ENCODE results near the gene GIT2. TPM values are rescaled to one million over a fixed set of nuclear protein-coding genes. Genes with fewer than 3 reads are reported as not detected.

Gene GIT2
- total and polyA plus RNA-seq, 2 experiments from 2014 or later = 21.5 to 22.4 TPM

DNA sequence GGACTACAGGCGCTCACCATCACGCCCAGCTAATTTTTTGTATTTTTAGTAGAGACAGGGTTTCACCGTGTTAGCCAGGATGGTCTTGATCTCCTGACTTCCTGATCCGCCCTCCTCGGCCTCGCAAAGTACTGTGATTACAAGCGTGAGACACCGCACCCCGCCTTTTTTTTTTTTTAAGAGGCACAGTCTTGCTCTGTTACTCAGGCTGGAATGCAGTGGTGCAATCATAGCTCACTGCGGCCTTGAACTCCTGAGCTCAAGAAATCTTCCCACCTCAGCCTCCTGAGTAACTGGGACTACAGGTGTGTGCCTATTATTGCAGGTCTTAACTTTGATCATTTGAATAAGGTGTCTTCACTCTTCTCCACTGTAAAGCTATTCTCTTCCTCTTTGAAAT, 110.6 kb downstream of the GIT2 start:
- Histone ChIP-seq H2AFZ (no peak overlapping the region), H3K4me2 (no peak overlapping the region), H4K20me1 (ENCODE audit: insufficient read depth, poor library complexity, severe bottlenecking) (no peaks in the 10 kb centered on the region), H3K9me3 (ENCODE audit: low read depth) (no peaks in the 10 kb centered on the region), H3K4me1 (ENCODE audit: insufficient read depth) (peaks cover 5% of the 10 kb centered on the region), H3K27me3 (no peaks in the 10 kb centered on the region), H3K9me2 (replicated peaks; ENCODE audit: insufficient read depth) (no peaks in the 10 kb centered on the region), H3K79me2 (no peaks in the 10 kb centered on the region), H3K36me3 (replicated peaks; ENCODE audit: insufficient read depth, low read depth) (no peaks in the 10 kb centered on the region), H3K4me3 (no peak overlapping the region), H3K27ac (peak overlapping the region; percentile 53)
- TF ChIP-seq EZH2phosphoT487 (IDR thresholded peaks at IDR 0.05; ENCODE audit: low read depth, severe bottlenecking, unreplicated experiment) = no peak
- TF ChIP-seq, protein P1, sequence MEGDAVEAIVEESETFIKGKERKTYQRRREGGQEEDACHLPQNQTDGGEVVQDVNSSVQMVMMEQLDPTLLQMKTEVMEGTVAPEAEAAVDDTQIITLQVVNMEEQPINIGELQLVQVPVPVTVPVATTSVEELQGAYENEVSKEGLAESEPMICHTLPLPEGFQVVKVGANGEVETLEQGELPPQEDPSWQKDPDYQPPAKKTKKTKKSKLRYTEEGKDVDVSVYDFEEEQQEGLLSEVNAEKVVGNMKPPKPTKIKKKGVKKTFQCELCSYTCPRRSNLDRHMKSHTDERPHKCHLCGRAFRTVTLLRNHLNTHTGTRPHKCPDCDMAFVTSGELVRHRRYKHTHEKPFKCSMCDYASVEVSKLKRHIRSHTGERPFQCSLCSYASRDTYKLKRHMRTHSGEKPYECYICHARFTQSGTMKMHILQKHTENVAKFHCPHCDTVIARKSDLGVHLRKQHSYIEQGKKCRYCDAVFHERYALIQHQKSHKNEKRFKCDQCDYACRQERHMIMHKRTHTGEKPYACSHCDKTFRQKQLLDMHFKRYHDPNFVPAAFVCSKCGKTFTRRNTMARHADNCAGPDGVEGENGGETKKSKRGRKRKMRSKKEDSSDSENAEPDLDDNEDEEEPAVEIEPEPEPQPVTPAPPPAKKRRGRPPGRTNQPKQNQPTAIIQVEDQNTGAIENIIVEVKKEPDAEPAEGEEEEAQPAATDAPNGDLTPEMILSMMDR (IDR thresholded peaks at IDR 0.05; ENCODE audit: poor library complexity) = no peak
- no peak for TF ChIP-seq EZH2 (IDR thresholded peaks at IDR 0.05; ENCODE audit: borderline replicate concordance)
- 84% methylated on average over 10 of the region's 10 CpGs for WGBS (ENCODE audit: low lambda C conversion rate, missing lambda C conversion rate)
- DNase-seq (ENCODE audit: low spot score) = no peak

DNA sequence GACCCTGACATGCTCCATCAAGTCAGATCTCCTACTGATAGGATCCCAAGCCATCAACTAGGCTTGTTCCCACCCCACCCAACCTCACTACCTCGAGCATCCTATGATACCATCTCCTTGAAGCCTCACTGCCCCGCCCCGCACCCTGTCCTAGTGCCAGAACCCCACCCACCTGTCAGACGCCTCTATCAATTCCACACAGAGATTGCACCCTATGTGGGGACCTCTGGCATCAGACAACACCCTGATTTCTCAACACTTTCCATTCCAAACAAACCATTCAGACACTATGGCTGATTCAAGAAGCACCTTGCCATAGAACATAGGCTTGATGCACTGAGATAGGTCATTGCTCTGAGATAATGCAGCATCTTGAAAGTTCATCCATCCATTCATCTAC, 112.7 kb downstream of the GIT2 start:
- TF ChIP-seq, protein P1 (IDR thresholded peaks at IDR 0.05; ENCODE audit: poor library complexity) = no peak
- no peak for TF ChIP-seq EZH2phosphoT487 (IDR thresholded peaks at IDR 0.05; ENCODE audit: low read depth, severe bottlenecking, unreplicated experiment)
- no peak for TF ChIP-seq EZH2 (IDR thresholded peaks at IDR 0.05; ENCODE audit: borderline replicate concordance)
- Histone ChIP-seq H3K27ac (no peak overlapping the region), H3K9me2 (replicated peaks; ENCODE audit: insufficient read depth) (no peaks in the 10 kb centered on the region), H3K4me2 (no peak overlapping the region), H2AFZ (no peak overlapping the region), H4K20me1 (ENCODE audit: insufficient read depth, poor library complexity, severe bottlenecking) (no peaks in the 10 kb centered on the region), H3K4me1 (ENCODE audit: insufficient read depth) (peaks cover 14% of the 10 kb centered on the region), H3K27me3 (no peaks in the 10 kb centered on the region), H3K4me3 (no peak overlapping the region), H3K79me2 (peaks cover 15% of the 10 kb centered on the region), H3K36me3 (replicated peaks; ENCODE audit: insufficient read depth, low read depth) (no peaks in the 10 kb centered on the region), H3K9me3 (ENCODE audit: low read depth) (no peaks in the 10 kb centered on the region)
- DNase-seq (ENCODE audit: low spot score) = no peak
- 78% methylated on average over 4 of the region's 4 CpGs for WGBS (ENCODE audit: low lambda C conversion rate, missing lambda C conversion rate)

DNA sequence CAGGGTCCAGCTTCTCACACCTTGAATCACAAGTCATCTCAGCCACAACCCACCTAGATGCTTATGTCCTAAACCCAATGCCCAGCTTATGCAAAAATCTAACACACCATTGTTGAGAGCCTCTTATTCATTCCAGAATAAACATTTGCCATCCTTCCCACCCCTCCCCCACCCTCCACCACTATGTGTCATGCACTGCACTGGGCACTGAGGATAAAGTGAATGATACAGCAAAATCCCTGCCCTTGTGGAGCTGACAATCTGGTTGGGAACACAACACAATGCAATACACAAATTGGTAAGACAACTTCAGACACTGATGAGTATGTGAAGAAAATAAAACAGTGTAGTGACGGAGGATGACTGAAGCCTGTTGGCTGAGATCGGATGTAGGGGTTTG, 114.4 kb downstream of the GIT2 start:
- peaks cover 14% of the 10 kb centered on the region for H3K4me1 ChIP-seq (ENCODE audit: insufficient read depth)
- H3K4me3 ChIP-seq = no peak overlapping the region
- peaks cover 32% of the 10 kb centered on the region for H3K79me2 ChIP-seq
- H3K27me3 ChIP-seq = no peaks in the 10 kb centered on the region
- H3K27ac ChIP-seq = no peak overlapping the region
- DNase-seq (ENCODE audit: low spot score) = no peak
- H3K4me2 ChIP-seq = no peak overlapping the region
- H3K9me3 ChIP-seq (ENCODE audit: low read depth) = no peaks in the 10 kb centered on the region
- TF ChIP-seq, protein P1 (IDR thresholded peaks at IDR 0.05; ENCODE audit: poor library complexity) = no peak
- TF ChIP-seq EZH2 (IDR thresholded peaks at IDR 0.05; ENCODE audit: borderline replicate concordance) = no peak
- TF ChIP-seq EZH2phosphoT487 (IDR thresholded peaks at IDR 0.05; ENCODE audit: low read depth, severe bottlenecking, unreplicated experiment) = no peak
- H3K9me2 ChIP-seq (replicated peaks; ENCODE audit: insufficient read depth) = no peaks in the 10 kb centered on the region
- no peak overlapping the region for H2AFZ ChIP-seq
- H3K36me3 ChIP-seq (replicated peaks; ENCODE audit: insufficient read depth, low read depth) = no peaks in the 10 kb centered on the region
- WGBS (ENCODE audit: low lambda C conversion rate, missing lambda C conversion rate) = 90% methylated on average over 2 of the region's 2 CpGs
- no peaks in the 10 kb centered on the region for H4K20me1 ChIP-seq (ENCODE audit: insufficient read depth, poor library complexity, severe bottlenecking)

DNA sequence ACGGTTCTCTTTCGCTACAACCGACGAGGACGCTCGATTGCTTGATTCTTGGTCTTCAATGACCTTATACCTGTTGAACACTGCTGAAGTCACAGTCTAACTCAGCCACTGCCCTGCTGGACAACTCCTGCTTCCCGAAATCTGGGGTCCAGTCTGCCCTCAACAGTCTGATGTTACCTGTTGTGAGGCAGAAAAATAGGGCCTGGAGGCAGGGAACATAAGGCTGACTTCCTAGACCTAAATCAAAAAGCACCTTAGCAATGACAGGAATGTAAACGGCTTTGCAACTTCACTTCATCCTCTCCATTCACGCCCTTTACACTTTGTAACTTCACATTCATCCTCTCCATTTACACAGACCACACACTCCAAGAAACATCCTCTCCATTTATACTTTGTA, 115.2 kb downstream of the GIT2 start:
- Histone ChIP-seq H4K20me1 (ENCODE audit: insufficient read depth, poor library complexity, severe bottlenecking) (no peaks in the 10 kb centered on the region), H3K27me3 (no peaks in the 10 kb centered on the region), H3K79me2 (peaks cover 38% of the 10 kb centered on the region), H3K4me1 (ENCODE audit: insufficient read depth) (peaks cover 14% of the 10 kb centered on the region), H3K36me3 (replicated peaks; ENCODE audit: insufficient read depth, low read depth) (no peaks in the 10 kb centered on the region), H3K4me3 (peak overlapping the region; percentile 43), H3K9me3 (ENCODE audit: low read depth) (no peaks in the 10 kb centered on the region), H3K9me2 (replicated peaks; ENCODE audit: insufficient read depth) (no peaks in the 10 kb centered on the region), H3K27ac (peak overlapping the region; percentile 65), H2AFZ (peak overlapping the region; percentile 77), H3K4me2 (peak overlapping the region; percentile 90)
- TF ChIP-seq, protein P1 (IDR thresholded peaks at IDR 0.05; ENCODE audit: poor library complexity) = no peak
- TF ChIP-seq EZH2phosphoT487 (IDR thresholded peaks at IDR 0.05; ENCODE audit: low read depth, severe bottlenecking, unreplicated experiment) (no peak), EZH2 (IDR thresholded peaks at IDR 0.05; ENCODE audit: borderline replicate concordance) (no peak)
- no peak for DNase-seq (ENCODE audit: low spot score)
- 5% methylated on average over 9 of the region's 9 CpGs for WGBS (ENCODE audit: low lambda C conversion rate, missing lambda C conversion rate)

Data from hepatocyte (in vitro differentiated cells).